Trophoblast cell (in vitro differentiated cells and primary cell): ENCODE results near the gene RPS6KL1.

Experiments
- DNase-seq, 2 donors: peaks; one replicate each; pipeline ENCODE4 v3.0.0-alpha.2; 2016
- H2AFZ ChIP-seq: 2 replicates; pipeline ENCODE4 v1.6.1; 2013; ENCODE audit warnings: low read length, moderate library complexity, mild to moderate bottlenecking; ENCODE audit not compliant: insufficient read depth, poor library complexity
- H2AK5ac ChIP-seq: 2 replicates; pipeline ENCODE4 v1.6.1; 2013; ENCODE audit warnings: mild to moderate bottlenecking, low read length
- H2BK120ac ChIP-seq: 2 replicates; pipeline ENCODE4 v1.6.1; 2013; ENCODE audit warnings: low read length, mild to moderate bottlenecking, moderate library complexity; ENCODE audit not compliant: insufficient read depth, poor library complexity
- H2BK12ac ChIP-seq: 2 replicates; pipeline ENCODE4 v1.6.1; 2013; ENCODE audit warnings: mild to moderate bottlenecking, low read length, moderate library complexity
- H2BK5ac ChIP-seq: 2 replicates; pipeline ENCODE4 v1.6.1; 2013; ENCODE audit warnings: low read length, low read depth, moderate library complexity, mild to moderate bottlenecking; ENCODE audit not compliant: poor library complexity
- H3K14ac ChIP-seq: 2 replicates; pipeline ENCODE4 v1.6.1; 2013; ENCODE audit warnings: mild to moderate bottlenecking, low read length
- H3K18ac ChIP-seq: 2 replicates; pipeline ENCODE4 v1.6.1; 2013; ENCODE audit warnings: mild to moderate bottlenecking, low read length
- H3K23ac ChIP-seq: 2 replicates; pipeline ENCODE4 v1.6.1; 2013; ENCODE audit warnings: low read length
- H3K27ac ChIP-seq: 2 replicates; pipeline ENCODE4 v1.5.1; 2013; ENCODE audit warnings: low read depth, mild to moderate bottlenecking, inconsistent platforms, low read length, moderate library complexity
- H3K27me3 ChIP-seq: 2 replicates; pipeline ENCODE4 v1.6.1; 2013; ENCODE audit warnings: inconsistent platforms, mild to moderate bottlenecking, low read length, moderate library complexity; ENCODE audit not compliant: insufficient read depth
- H3K36me3 ChIP-seq, 2 experiments: 1 replicate in 1 of 2; 2 replicates in 1 of 2; pipeline ENCODE4 v1.6.1; 2013; ENCODE audit warnings: low read length in 2 of 2, mild to moderate bottlenecking in 2 of 2, moderate library complexity in 1 of 2; ENCODE audit not compliant: insufficient read depth in 2 of 2, control insufficient read depth in 1 of 2
- H3K4ac ChIP-seq: 2 replicates; pipeline ENCODE4 v1.6.1; 2013; ENCODE audit warnings: low read depth, mild to moderate bottlenecking, low read length, moderate library complexity
- H3K4me1 ChIP-seq, 2 experiments: 1 replicate in 1 of 2; 2 replicates in 1 of 2; pipeline ENCODE4 v1.6.1; 2013; ENCODE audit warnings: low read length in 2 of 2, mild to moderate bottlenecking in 2 of 2, moderate library complexity in 1 of 2; ENCODE audit not compliant: insufficient read depth in 2 of 2, control insufficient read depth in 1 of 2
- H3K4me2 ChIP-seq: 2 replicates; pipeline ENCODE4 v1.6.1; 2013; ENCODE audit warnings: inconsistent platforms, mild to moderate bottlenecking, low read length, moderate library complexity
- H3K4me3 ChIP-seq: 2 replicates; pipeline ENCODE4 v1.5.1; 2013; ENCODE audit warnings: mild to moderate bottlenecking, low read depth, low read length, inconsistent platforms
- H3K79me1 ChIP-seq: one replicate; pipeline ENCODE4 v1.6.1; 2013; ENCODE audit warnings: low read length
- H3K79me2 ChIP-seq: 2 replicates; pipeline ENCODE4 v1.6.1; 2013; ENCODE audit warnings: low read length, mild to moderate bottlenecking; ENCODE audit not compliant: control insufficient read depth, insufficient read depth, poor library complexity
- H3K9ac ChIP-seq: 2 replicates; pipeline ENCODE4 v1.6.1; 2013; ENCODE audit warnings: mild to moderate bottlenecking, low read length
- H3K9me3 ChIP-seq: 2 replicates; pipeline ENCODE4 v1.6.1; 2013; ENCODE audit warnings: low read depth, mild to moderate bottlenecking, control low read depth, inconsistent platforms, low read length; ENCODE audit not compliant: insufficient read depth
- H4K12ac ChIP-seq: 2 replicates; pipeline ENCODE4 v1.6.1; 2013; ENCODE audit warnings: low read depth, mild to moderate bottlenecking, low read length, moderate library complexity
- H4K8ac ChIP-seq: 2 replicates; pipeline ENCODE4 v1.6.1; 2013; ENCODE audit warnings: low read depth, mild to moderate bottlenecking, low read length, moderate library complexity
- H4K91ac ChIP-seq: one replicate; pipeline ENCODE4 v1.6.1; 2013; ENCODE audit warnings: low read depth, mild to moderate bottlenecking, low read length, moderate library complexity
- WGBS: extraction: QIAGEN DNeasy Blood & Tissue Kit; methylation state at CpG from one replicate; pipeline ENCODE4 v1.1.7; 2013; ENCODE audit warnings: missing lambda C conversion rate; ENCODE audit not compliant: insufficient read length, insufficient coverage; ENCODE audit errors: extremely low coverage; 5-methylcytosine and 5-hydroxymethylcytosine counted together

RPS6KL1 gene

DNA sequence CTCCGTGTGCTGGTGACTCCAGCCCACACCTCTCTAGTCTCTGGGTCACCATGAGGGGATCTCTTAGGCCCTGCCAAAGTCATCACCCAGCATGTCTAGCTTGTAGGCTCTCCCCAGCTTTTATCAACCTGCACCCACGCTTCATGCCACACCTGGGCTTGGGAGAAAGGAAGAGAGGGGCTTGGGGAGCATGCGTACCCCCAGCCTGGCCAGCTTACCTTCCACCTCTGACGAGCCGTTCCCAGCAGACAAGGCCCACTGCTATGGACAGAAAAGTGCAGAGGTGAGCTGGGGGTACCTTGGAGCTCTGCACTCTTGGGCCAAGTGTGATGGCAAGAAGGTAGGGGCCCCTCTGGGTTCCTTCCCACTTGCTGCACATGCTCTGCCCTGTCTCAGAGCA, 30.6 kb upstream of the RPS6KL1 start:
- Histone ChIP-seq H3K9me3 (no peaks in the 10 kb centered on the region), H3K4ac (no peak overlapping the region), H2AFZ (no peak overlapping the region), H3K18ac (peak overlapping the region; percentile 16), H3K4me2 (no peak overlapping the region), H3K79me1 (peaks cover 33% of the 10 kb centered on the region), H3K14ac (peak overlapping the region; percentile 79), H2BK12ac (no peak overlapping the region), H3K4me1 (peaks cover 22 to 27% of the 10 kb centered on the region in 2 experiments), H4K8ac (peak overlapping the region; percentile 52), H3K79me2 (peaks cover 16% of the 10 kb centered on the region), H2BK120ac (peak overlapping the region; percentile 18), H3K27ac (peak overlapping the region; percentile 61), H2AK5ac (peak overlapping the region; percentile 7), H3K36me3 (peaks cover 26% of the 10 kb centered on the region in 2 experiments), H3K23ac (no peak overlapping the region), H4K91ac (peak overlapping the region; percentile 11), H3K4me3 (peak overlapping the region; percentile 52), H4K12ac (peak overlapping the region; percentile 48), H3K9ac (no peak overlapping the region), H2BK5ac (peak overlapping the region; percentile 13), H3K27me3 (no peaks in the 10 kb centered on the region)
- WGBS: no CpG with 5 or more reads among the region's 5 CpGs
- DNase-seq: no peak

DNA sequence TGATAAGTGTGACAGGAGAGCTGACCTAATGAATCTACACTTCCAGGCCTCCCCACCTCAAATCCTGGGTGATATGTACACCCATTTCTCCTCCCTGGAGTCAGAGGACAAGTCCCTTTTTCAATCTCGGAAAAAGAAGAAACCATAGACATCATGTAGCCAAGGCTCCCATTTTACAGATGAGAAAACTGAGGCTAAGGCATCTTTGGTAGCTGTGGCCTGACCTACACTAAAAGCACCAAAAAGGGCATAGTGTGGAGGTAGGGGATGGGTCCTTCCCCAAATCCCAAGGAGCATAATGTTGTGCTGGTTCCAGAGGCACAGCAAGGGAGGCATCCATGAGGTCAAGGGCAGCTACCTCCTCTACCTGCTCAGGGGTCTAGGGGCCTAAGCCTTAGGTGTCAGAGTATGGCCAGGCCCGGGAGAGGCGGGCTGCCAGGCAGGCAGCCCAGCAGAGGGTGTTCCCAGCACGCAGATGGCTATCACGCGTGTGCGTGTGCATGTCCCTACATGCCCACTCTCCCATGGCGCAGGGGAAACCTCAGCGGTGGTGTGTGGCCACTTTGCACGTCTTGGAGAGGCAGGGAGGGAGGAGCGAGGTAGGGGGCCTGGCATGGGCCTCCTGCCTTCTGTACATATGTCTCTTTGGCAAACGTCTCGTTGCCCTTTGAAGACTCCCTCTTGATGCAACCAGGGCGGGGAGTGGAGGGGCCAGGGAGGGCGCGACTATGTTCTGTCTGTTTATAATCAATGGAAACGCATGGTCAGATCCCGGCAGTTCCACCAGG, 29.8 kb upstream of the RPS6KL1 start:
- no peak overlapping the region for H2AFZ ChIP-seq
- H3K9me3 ChIP-seq: no peaks in the 10 kb centered on the region
- no peak overlapping the region for H3K23ac ChIP-seq
- H2AK5ac ChIP-seq: no peak overlapping the region
- DNase-seq: no peak
- WGBS: no CpG with 5 or more reads among the region's 18 CpGs
- H4K91ac ChIP-seq: peak overlapping the region; percentile 11
- H4K12ac ChIP-seq: no peak overlapping the region
- peak overlapping the region; percentile 15 for H4K8ac ChIP-seq
- peaks cover 34% of the 10 kb centered on the region in 2 experiments for H3K36me3 ChIP-seq
- H3K79me2 ChIP-seq: peaks cover 16% of the 10 kb centered on the region
- H2BK12ac ChIP-seq: no peak overlapping the region
- peaks cover 22 to 27% of the 10 kb centered on the region in 2 experiments for H3K4me1 ChIP-seq
- peak overlapping the region; percentile 61 for H3K27ac ChIP-seq
- H3K4ac ChIP-seq: no peak overlapping the region
- H3K27me3 ChIP-seq: no peaks in the 10 kb centered on the region
- no peak overlapping the region for H2BK120ac ChIP-seq
- H3K9ac ChIP-seq: peak overlapping the region; percentile 35
- peak overlapping the region; percentile 38 for H3K4me3 ChIP-seq
- H3K14ac ChIP-seq: no peak overlapping the region
- no peak overlapping the region for H3K4me2 ChIP-seq
- H3K79me1 ChIP-seq: peaks cover 33% of the 10 kb centered on the region
- H2BK5ac ChIP-seq: no peak overlapping the region
- no peak overlapping the region for H3K18ac ChIP-seq

- Histone ChIP-seq H3K79me1 (peaks cover 33% of the 10 kb centered on the region), H3K27me3 (no peaks in the 10 kb centered on the region), H3K36me3 (peaks cover 38 to 40% of the 10 kb centered on the region in 2 experiments), H4K12ac (no peak overlapping the region), H3K23ac (no peak overlapping the region), H3K9ac (no peak overlapping the region), H3K27ac (no peak overlapping the region), H3K4me2 (no peak overlapping the region), H3K9me3 (no peaks in the 10 kb centered on the region), H2BK120ac (no peak overlapping the region), H2AFZ (no peak overlapping the region), H2BK5ac (no peak overlapping the region), H3K14ac (no peak overlapping the region), H3K4me1 (peaks cover 22 to 27% of the 10 kb centered on the region in 2 experiments), H3K4me3 (no peak overlapping the region), H4K8ac (no peak overlapping the region), H2BK12ac (no peak overlapping the region), H4K91ac (no peak overlapping the region), H3K4ac (no peak overlapping the region), H2AK5ac (no peak overlapping the region), H3K18ac (peak overlapping the region; percentile 10), H3K79me2 (peaks cover 16% of the 10 kb centered on the region)
- whole genome bisulfite sequencing: no CpG with 5 or more reads among the region's 6 CpGs
- no peak for DNase-seq
These were observed 29.2 kb upstream of the RPS6KL1 start for GRCh38 chr14:74952180-74952665.

GRCh38 chr14:74951443-74952179, 28.6 kb upstream of the RPS6KL1 start:
- Histone ChIP-seq H3K18ac (peak overlapping the region; percentile 10), H3K4me1 (peaks cover 20 to 23% of the 10 kb centered on the region in 2 experiments)

More at GRCh38 chr14:74951443-74952179, 28.6 kb upstream of the RPS6KL1 start:
- Histone ChIP-seq H4K8ac (peak overlapping the region; percentile 14), H3K4me2 (no peak overlapping the region), H3K14ac (peak overlapping the region; percentile 52), H3K23ac (no peak overlapping the region), H3K9me3 (no peaks in the 10 kb centered on the region), H4K12ac (peak overlapping the region; percentile 6), H3K4me3 (no peak overlapping the region), H2AK5ac (no peak overlapping the region), H3K4ac (no peak overlapping the region), H3K9ac (no peak overlapping the region), H2BK5ac (no peak overlapping the region), H2BK120ac (no peak overlapping the region), H3K36me3 (peaks cover 38 to 45% of the 10 kb centered on the region in 2 experiments), H2BK12ac (no peak overlapping the region), H2AFZ (no peak overlapping the region), H3K27me3 (no peaks in the 10 kb centered on the region), H3K79me2 (peaks cover 16% of the 10 kb centered on the region), H4K91ac (no peak overlapping the region), H3K79me1 (peaks cover 33% of the 10 kb centered on the region), H3K27ac (no peak overlapping the region)
- no peak for DNase-seq
- WGBS: no CpG with 5 or more reads among the region's 15 CpGs
